HepG2 (cell line): ENCODE data around the gene SUCLG1. TPM values are rescaled to one million over a fixed set of nuclear protein-coding genes. Genes with fewer than 3 reads are reported as not detected.

Experiments
- CREM ChIP-seq, 2 experiments: sonication (generic) in 1 of 2; formaldehyde crosslinking in 1 of 2; IDR thresholded peaks; 2 replicates each; pipeline versions ENCODE4 v1.4.0 to v1.6.1; 2016 to 2020; ENCODE audit warnings: antibody characterized with exemption in 1 of 2, mild to moderate bottlenecking in 1 of 2, missing genetic modification reagents in 1 of 2
- ELF3 ChIP-seq: IDR thresholded peaks from 2 replicates; pipeline ENCODE4 v1.6.1; 2016; ENCODE audit warnings: missing genetic modification reagents, missing compliant biosample characterization
- FOXO1 ChIP-seq: sonication (generic); formaldehyde crosslinking; IDR thresholded peaks from 2 replicates; pipeline ENCODE4 v1.4.0; 2020; ENCODE audit warnings: missing genetic modification reagents
- MIXL1 ChIP-seq: IDR thresholded peaks from 2 replicates; pipeline ENCODE4 v1.6.1; 2016
- PITX1 ChIP-seq: sonication (generic); formaldehyde crosslinking; IDR thresholded peaks from 2 replicates; pipeline ENCODE4 v1.5.1; 2020; ENCODE audit warnings: mild to moderate bottlenecking, missing genetic modification reagents
- PLRG1 ChIP-seq: fragments of 450-650 bp; conservative IDR thresholded peaks from 2 replicates; pipeline ENCODE4 v1.6.1; 2016
- POLR2AphosphoS5 ChIP-seq: IDR thresholded peaks from 2 replicates; pipeline ENCODE4 v1.6.1; 2012; ENCODE audit warnings: low read depth, low read length
- SALL1 ChIP-seq: sonication (generic); formaldehyde crosslinking; IDR thresholded peaks from 2 replicates; pipeline ENCODE4 v1.8.0; 2022; ENCODE audit warnings: mild to moderate bottlenecking, missing genetic modification reagents
- SALL2 ChIP-seq: sonication (generic); formaldehyde crosslinking; IDR thresholded peaks from 2 replicates; pipeline ENCODE4 v1.8.1; 2023; ENCODE audit warnings: mild to moderate bottlenecking, missing genetic modification reagents, inconsistent platforms
- SOX13 ChIP-seq, 3 experiments: fragments of 450-650 bp in 1 of 3; sonication (generic) in 1 of 3; formaldehyde crosslinking in 1 of 3; IDR thresholded peaks in 2 of 3; conservative IDR thresholded peaks in 1 of 3; 2 replicates each; pipeline versions ENCODE4 v1.5.0 to v1.6.1; 2016 to 2020; ENCODE audit warnings: antibody characterized with exemption in 1 of 3, mild to moderate bottlenecking in 1 of 3, missing compliant biosample characterization in 1 of 3, missing genetic modification reagents in 1 of 3, moderate library complexity in 1 of 3
- SRSF4 ChIP-seq: fragments of 200-400 bp; formaldehyde crosslinking; IDR thresholded peaks from one replicate; pipeline ENCODE4 v1.6.1; 2018; ENCODE audit warnings: mild to moderate bottlenecking, low read depth, low read length, moderate library complexity; ENCODE audit not compliant: poor library complexity, severe bottlenecking
- XRCC5 ChIP-seq: fragments of 200-400 bp; formaldehyde crosslinking; optimal IDR thresholded peaks from 2 replicates; pipeline ENCODE3; 2017; ENCODE audit warnings: mild to moderate bottlenecking, low read length
- ZNF383 ChIP-seq: sonication (generic); formaldehyde crosslinking; IDR thresholded peaks from 2 replicates; pipeline ENCODE4 v1.4.0; 2020; ENCODE audit warnings: missing genetic modification reagents, mild to moderate bottlenecking, borderline replicate concordance
- ZNF496 ChIP-seq: sonication (generic); formaldehyde crosslinking; IDR thresholded peaks from 2 replicates; pipeline ENCODE4 v1.8.1; 2023; ENCODE audit warnings: mild to moderate bottlenecking, moderate library complexity, missing genetic modification reagents; ENCODE audit not compliant: insufficient replicate concordance
- ZNF737 ChIP-seq: sonication (generic); formaldehyde crosslinking; IDR thresholded peaks from 2 replicates; pipeline ENCODE4 v1.5.0; 2020; ENCODE audit warnings: missing genetic modification reagents, mild to moderate bottlenecking, borderline replicate concordance
- polyA plus RNA-seq, 8 experiments: library from polyadenylated mRNA; depleted of rRNA in 3 of 8; stranded (reverse) in 7 of 8; unstranded in 1 of 8; fragments of >200 nt; fragmentation: Illumina TruSeq in 4 of 8; extraction: Trizol in 4 of 8; gene quantifications; 2 replicates each; pipeline versions ENCODE4 v1.2.1 to v1.2.3, GENCODE V29; 2011 to 2016; ENCODE audit warnings: low read depth in 4 of 8, missing spikeins in 1 of 8, mixed read lengths in 1 of 8; ENCODE audit not compliant: insufficient read depth in 1 of 8
- total RNA-seq, 5 experiments: library from RNA; depleted of rRNA; stranded (reverse); fragments of >200 nt; fragmentation: Illumina TruSeq; extraction: Trizol; gene quantifications; 2 replicates each; pipeline ENCODE4 v1.2.3, GENCODE V29; 2016; ENCODE audit warnings: low read depth in 1 of 5
- TF ChIP-seq, protein P1 (sequence below): sonication (generic); formaldehyde crosslinking; IDR thresholded peaks from 2 replicates; pipeline ENCODE4 v1.8.0; 2022; ENCODE audit warnings: missing genetic modification reagents, mild to moderate bottlenecking, moderate library complexity, borderline replicate concordance
- TF ChIP-seq, protein P2 (sequence below): sonication (generic); formaldehyde crosslinking; IDR thresholded peaks from 2 replicates; pipeline ENCODE4 v1.8.1; 2022; ENCODE audit warnings: low read depth, mild to moderate bottlenecking, missing genetic modification reagents
- TF ChIP-seq, protein P3 (sequence below): sonication (generic); formaldehyde crosslinking; IDR thresholded peaks from 2 replicates; pipeline ENCODE4 v1.9.0; 2021; ENCODE audit warnings: missing genetic modification reagents, borderline replicate concordance
- TF ChIP-seq, protein P4 (sequence below): sonication (generic); formaldehyde crosslinking; IDR thresholded peaks from 2 replicates; pipeline ENCODE4 v1.5.0; 2020; ENCODE audit warnings: missing genetic modification reagents

SUCLG1 gene
- total and polyA plus RNA-seq, 2 of the 13 experiments (the other 11 are each of a cell fraction or from before 2014, with no cell fraction given), result 58.7 to 121 TPM

DNA sequence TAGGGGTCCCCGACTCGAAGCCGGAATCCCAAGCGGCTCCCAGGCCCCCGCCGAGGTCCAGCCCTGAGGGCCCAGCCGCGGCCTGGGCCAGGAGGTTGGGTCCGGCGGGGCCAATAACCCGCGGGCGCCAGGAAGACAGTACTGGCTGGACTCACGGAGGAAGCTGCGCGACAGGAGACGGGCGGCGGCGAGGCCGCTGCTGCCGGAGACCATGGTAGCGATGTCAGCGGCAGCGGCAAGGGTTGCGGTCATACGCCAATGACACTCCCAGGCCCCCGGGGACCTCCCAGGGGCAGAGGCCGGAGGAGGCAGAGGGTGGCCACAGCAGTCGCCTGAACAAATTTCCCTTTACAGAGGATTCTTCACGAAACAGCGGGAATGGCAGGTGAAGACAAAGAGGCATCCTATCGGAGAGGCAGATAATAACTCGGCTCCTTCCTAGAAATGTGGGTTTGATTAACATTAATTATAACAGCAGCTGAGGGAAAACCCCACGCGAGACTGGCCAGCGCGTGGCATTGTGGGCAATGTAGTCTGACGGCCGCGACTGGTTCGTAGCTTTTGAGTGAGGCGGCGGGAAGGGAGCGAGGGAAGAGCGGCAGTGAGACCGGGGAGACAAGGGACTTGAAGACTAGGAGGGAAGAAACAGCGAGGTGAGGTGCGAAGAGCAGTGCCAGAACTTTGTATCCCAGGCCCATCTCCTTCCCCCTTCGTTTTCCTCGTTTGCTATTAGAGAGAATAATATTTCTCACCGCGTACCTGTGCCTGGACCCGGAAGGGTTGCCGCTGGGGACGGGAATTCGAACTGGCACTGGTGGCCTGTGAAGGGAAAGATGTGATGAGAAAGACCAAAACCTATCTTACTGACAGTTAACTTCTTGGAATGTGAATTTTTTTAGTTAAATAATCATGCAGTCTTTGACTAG lies at the start of gene SUCLG1 (continued):
- TF ChIP-seq, protein P1, sequence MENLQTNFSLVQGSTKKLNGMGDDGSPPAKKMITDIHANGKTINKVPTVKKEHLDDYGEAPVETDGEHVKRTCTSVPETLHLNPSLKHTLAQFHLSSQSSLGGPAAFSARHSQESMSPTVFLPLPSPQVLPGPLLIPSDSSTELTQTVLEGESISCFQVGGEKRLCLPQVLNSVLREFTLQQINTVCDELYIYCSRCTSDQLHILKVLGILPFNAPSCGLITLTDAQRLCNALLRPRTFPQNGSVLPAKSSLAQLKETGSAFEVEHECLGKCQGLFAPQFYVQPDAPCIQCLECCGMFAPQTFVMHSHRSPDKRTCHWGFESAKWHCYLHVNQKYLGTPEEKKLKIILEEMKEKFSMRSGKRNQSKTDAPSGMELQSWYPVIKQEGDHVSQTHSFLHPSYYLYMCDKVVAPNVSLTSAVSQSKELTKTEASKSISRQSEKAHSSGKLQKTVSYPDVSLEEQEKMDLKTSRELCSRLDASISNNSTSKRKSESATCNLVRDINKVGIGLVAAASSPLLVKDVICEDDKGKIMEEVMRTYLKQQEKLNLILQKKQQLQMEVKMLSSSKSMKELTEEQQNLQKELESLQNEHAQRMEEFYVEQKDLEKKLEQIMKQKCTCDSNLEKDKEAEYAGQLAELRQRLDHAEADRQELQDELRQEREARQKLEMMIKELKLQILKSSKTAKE, result no peak
- peak; percentile 17; the same call in 1 of the 2 replicates for TF ChIP-seq PITX1 (CRISPR knock-in tag)
- TF ChIP-seq PLRG1, result no peak
- TF ChIP-seq SALL2 (CRISPR knock-in tag), result peak; percentile 29; the same call in 1 of the 2 replicates
- TF ChIP-seq CREM (IDR thresholded peaks at IDR 0.05), result peak; percentile 97
- TF ChIP-seq CREM (CRISPR knock-in tag; IDR thresholded peaks at IDR 0.05), result no peak
- TF ChIP-seq, protein P2, sequence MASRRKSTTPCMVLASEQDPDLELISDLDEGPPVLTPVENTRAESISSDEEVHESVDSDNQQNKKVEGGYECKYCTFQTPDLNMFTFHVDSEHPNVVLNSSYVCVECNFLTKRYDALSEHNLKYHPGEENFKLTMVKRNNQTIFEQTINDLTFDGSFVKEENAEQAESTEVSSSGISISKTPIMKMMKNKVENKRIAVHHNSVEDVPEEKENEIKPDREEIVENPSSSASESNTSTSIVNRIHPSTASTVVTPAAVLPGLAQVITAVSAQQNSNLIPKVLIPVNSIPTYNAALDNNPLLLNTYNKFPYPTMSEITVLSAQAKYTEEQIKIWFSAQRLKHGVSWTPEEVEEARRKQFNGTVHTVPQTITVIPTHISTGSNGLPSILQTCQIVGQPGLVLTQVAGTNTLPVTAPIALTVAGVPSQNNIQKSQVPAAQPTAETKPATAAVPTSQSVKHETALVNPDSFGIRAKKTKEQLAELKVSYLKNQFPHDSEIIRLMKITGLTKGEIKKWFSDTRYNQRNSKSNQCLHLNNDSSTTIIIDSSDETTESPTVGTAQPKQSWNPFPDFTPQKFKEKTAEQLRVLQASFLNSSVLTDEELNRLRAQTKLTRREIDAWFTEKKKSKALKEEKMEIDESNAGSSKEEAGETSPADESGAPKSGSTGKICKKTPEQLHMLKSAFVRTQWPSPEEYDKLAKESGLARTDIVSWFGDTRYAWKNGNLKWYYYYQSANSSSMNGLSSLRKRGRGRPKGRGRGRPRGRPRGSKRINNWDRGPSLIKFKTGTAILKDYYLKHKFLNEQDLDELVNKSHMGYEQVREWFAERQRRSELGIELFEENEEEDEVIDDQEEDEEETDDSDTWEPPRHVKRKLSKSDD (CRISPR knock-in tag), result 0 out of 2 replicates have a peak, but pooled peaks have one; percentile 5
- no peak for TF ChIP-seq SOX13 (IDR thresholded peaks at IDR 0.05)
- TF ChIP-seq SOX13 (CRISPR knock-in tag; conservative IDR thresholded peaks at IDR 0.05 in 1 of 2, IDR thresholded peaks at IDR 0.05 in 1 of 2), result peak in 1 of 2 experiments; percentile 8; a peak in 1 of 4 replicates
- TF ChIP-seq POLR2AphosphoS5, result peak; percentile 79
- TF ChIP-seq, protein P3, sequence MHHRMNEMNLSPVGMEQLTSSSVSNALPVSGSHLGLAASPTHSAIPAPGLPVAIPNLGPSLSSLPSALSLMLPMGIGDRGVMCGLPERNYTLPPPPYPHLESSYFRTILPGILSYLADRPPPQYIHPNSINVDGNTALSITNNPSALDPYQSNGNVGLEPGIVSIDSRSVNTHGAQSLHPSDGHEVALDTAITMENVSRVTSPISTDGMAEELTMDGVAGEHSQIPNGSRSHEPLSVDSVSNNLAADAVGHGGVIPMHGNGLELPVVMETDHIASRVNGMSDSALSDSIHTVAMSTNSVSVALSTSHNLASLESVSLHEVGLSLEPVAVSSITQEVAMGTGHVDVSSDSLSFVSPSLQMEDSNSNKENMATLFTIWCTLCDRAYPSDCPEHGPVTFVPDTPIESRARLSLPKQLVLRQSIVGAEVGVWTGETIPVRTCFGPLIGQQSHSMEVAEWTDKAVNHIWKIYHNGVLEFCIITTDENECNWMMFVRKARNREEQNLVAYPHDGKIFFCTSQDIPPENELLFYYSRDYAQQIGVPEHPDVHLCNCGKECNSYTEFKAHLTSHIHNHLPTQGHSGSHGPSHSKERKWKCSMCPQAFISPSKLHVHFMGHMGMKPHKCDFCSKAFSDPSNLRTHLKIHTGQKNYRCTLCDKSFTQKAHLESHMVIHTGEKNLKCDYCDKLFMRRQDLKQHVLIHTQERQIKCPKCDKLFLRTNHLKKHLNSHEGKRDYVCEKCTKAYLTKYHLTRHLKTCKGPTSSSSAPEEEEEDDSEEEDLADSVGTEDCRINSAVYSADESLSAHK (CRISPR knock-in tag), result no peak
- TF ChIP-seq SRSF4, result no peak
- peak; percentile 13 for TF ChIP-seq XRCC5
- no peak for TF ChIP-seq ZNF496 (CRISPR knock-in tag)
- TF ChIP-seq ZNF737 (CRISPR knock-in tag), result no peak
- no peak for TF ChIP-seq FOXO1
- peak; percentile 47; the same call in 1 of the 2 replicates for TF ChIP-seq ELF3 (CRISPR knock-in tag)
- peak; percentile 67; the same call in 1 of the 2 replicates for TF ChIP-seq MIXL1 (CRISPR knock-in tag)
- TF ChIP-seq SALL1 (CRISPR knock-in tag), result peak; percentile 39; the same call in 1 of the 2 replicates
- TF ChIP-seq, protein P4, sequence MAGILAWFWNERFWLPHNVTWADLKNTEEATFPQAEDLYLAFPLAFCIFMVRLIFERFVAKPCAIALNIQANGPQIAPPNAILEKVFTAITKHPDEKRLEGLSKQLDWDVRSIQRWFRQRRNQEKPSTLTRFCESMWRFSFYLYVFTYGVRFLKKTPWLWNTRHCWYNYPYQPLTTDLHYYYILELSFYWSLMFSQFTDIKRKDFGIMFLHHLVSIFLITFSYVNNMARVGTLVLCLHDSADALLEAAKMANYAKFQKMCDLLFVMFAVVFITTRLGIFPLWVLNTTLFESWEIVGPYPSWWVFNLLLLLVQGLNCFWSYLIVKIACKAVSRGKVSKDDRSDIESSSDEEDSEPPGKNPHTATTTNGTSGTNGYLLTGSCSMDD (CRISPR knock-in tag), result no peak
- TF ChIP-seq ZNF383 (CRISPR knock-in tag), result peak; percentile 77; the same call in 1 of the 2 replicates
